GM23248 (cell line): ENCODE data around the gene NARF. TPM values are rescaled to one million over a fixed set of nuclear protein-coding genes. Genes with fewer than 3 reads are reported as not detected.

Source experiments
- DNase-seq: peaks from one replicate; pipeline ENCODE4 v3.0.0-alpha.2; 2015
- H2AFZ ChIP-seq: fragments of 200-600 bp; sonication (generic); 2 replicates; pipeline ENCODE4 v1.6.1; 2016; ENCODE audit warnings: antibody characterized with exemption
- H3F3A ChIP-seq: fragments of 200-600 bp; sonication (generic); 2 replicates; pipeline ENCODE4 v1.6.1; 2016; ENCODE audit warnings: mild to moderate bottlenecking, antibody characterized with exemption, mixed run types; ENCODE audit not compliant: insufficient read depth
- H3K27ac ChIP-seq: fragments of 200-600 bp; sonication (generic); 2 replicates; pipeline ENCODE4 v1.5.1; 2016; ENCODE audit warnings: mild to moderate bottlenecking
- H3K27me3 ChIP-seq: fragments of 200-600 bp; sonication (generic); replicated peaks from 2 replicates; pipeline ENCODE4 v1.6.1; 2016; ENCODE audit warnings: mild to moderate bottlenecking; ENCODE audit not compliant: insufficient read depth
- H3K36me3 ChIP-seq: fragments of 200-600 bp; sonication (generic); 2 replicates; pipeline ENCODE4 v1.6.1; 2016; ENCODE audit warnings: low read depth, mild to moderate bottlenecking
- H3K4me1 ChIP-seq: fragments of 200-600 bp; sonication (generic); 2 replicates; pipeline ENCODE4 v1.6.1; 2016; ENCODE audit warnings: mild to moderate bottlenecking; ENCODE audit not compliant: insufficient read depth
- H3K4me2 ChIP-seq: fragments of 200-600 bp; sonication (generic); one replicate; pipeline ENCODE4 v1.6.1; 2016; ENCODE audit warnings: mild to moderate bottlenecking; ENCODE audit not compliant: unreplicated experiment
- H3K4me3 ChIP-seq: fragments of 200-600 bp; sonication (generic); 2 replicates; pipeline ENCODE4 v1.5.1; 2016; ENCODE audit warnings: mild to moderate bottlenecking
- H3K79me2 ChIP-seq: fragments of 200-600 bp; sonication (generic); 2 replicates; pipeline ENCODE4 v1.6.1; 2016; ENCODE audit warnings: mild to moderate bottlenecking; ENCODE audit not compliant: insufficient read depth
- H3K9ac ChIP-seq: fragments of 200-600 bp; sonication (generic); 2 replicates; pipeline ENCODE4 v1.6.1; 2016; ENCODE audit warnings: mild to moderate bottlenecking
- H3K9me2 ChIP-seq: fragments of 200-600 bp; sonication (generic); 2 replicates; pipeline ENCODE4 v1.6.1; 2016; ENCODE audit warnings: mixed run types, mild to moderate bottlenecking, moderate library complexity; ENCODE audit not compliant: insufficient read depth
- H3K9me3 ChIP-seq: fragments of 200-600 bp; sonication (generic); one replicate; pipeline ENCODE4 v1.6.1; 2017; ENCODE audit warnings: low read depth
- H4K20me1 ChIP-seq: fragments of 200-600 bp; sonication (generic); 2 replicates; pipeline ENCODE4 v1.6.0; 2016; ENCODE audit not compliant: insufficient read depth
- EZH2 ChIP-seq: fragments of 200-600 bp; sonication (generic); IDR thresholded peaks from 2 replicates; pipeline ENCODE4 v1.6.1; 2018; ENCODE audit warnings: antibody characterized with exemption, mild to moderate bottlenecking; ENCODE audit not compliant: insufficient read depth, poor library complexity, severe bottlenecking
- EZH2phosphoT487 ChIP-seq: fragments of 200-600 bp; sonication (generic); IDR thresholded peaks from 2 replicates; pipeline ENCODE4 v1.6.1; 2018; ENCODE audit warnings: antibody characterized with exemption, moderate library complexity, mild to moderate bottlenecking, low read depth; ENCODE audit not compliant: insufficient read depth
- WGBS, 2 experiments: methylation state at CpG; one replicate each; pipeline ENCODE4 v1.1.6; 2015 to 2017; ENCODE audit warnings: low lambda C conversion rate in 2 of 2, low coverage in 1 of 2; ENCODE audit errors: missing lambda C conversion rate in 2 of 2; 5-methylcytosine and 5-hydroxymethylcytosine counted together
- in situ Hi-C: fragments of 300-500 bp; cut with MboI; formaldehyde crosslinking; loops from 2 replicates; pipeline ENCODE4 v1.15.0; 2020
- polyA plus RNA-seq: library from polyadenylated mRNA; unstranded; fragments of >200 nt; fragmentation: Nextera tagmentation; extraction: Ambion mirVana; gene quantifications from 2 replicates; pipeline ENCODE4 v1.2.1, GENCODE V29; 2016
- total RNA-seq: library from RNA; depleted of rRNA; stranded (reverse); fragments of >200 nt; shearing (Covaris generic); gene quantifications from 2 replicates; pipeline ENCODE4 v1.2.3, GENCODE V29; 2014

The NARF gene
- total and polyA plus RNA-seq, 2 experiments from 2014 or later = 55.2 to 70.2 TPM

- Histone ChIP-seq H2AFZ (no peak overlapping the region), H3K9ac (no peak overlapping the region), H3K4me3 (no peak overlapping the region), H3K79me2 (peaks cover 18% of the 10 kb centered on the region), H3K9me3 (no peaks in the 10 kb centered on the region), H3K4me1 (peaks cover 7% of the 10 kb centered on the region; the same call in 1 of the 2 replicates), H3K36me3 (no peaks in the 10 kb centered on the region), H4K20me1 (no peaks in the 10 kb centered on the region), H3K27me3 (no peaks in the 10 kb centered on the region), H3K9me2 (no peaks in the 10 kb centered on the region), H3K4me2 (no peak overlapping the region), H3F3A (no peaks in the 10 kb centered on the region), H3K27ac (no peak overlapping the region)
- TF ChIP-seq EZH2phosphoT487 (no peak), EZH2 (no peak)
- WGBS, 2 experiments = 91 to 92% methylated on average over 13 of the region's 13 CpGs
- in situ Hi-C loops = no loop called here
- no peak for DNase-seq
Measured at GRCh38 chr17:82445542-82445941, 13.0 kb upstream of the NARF start.

GRCh38 chr17:82446124-82446523 lies 12.4 kb upstream of the NARF start:
- in situ Hi-C loops = no loop called here
- DNase-seq = no peak

DNA sequence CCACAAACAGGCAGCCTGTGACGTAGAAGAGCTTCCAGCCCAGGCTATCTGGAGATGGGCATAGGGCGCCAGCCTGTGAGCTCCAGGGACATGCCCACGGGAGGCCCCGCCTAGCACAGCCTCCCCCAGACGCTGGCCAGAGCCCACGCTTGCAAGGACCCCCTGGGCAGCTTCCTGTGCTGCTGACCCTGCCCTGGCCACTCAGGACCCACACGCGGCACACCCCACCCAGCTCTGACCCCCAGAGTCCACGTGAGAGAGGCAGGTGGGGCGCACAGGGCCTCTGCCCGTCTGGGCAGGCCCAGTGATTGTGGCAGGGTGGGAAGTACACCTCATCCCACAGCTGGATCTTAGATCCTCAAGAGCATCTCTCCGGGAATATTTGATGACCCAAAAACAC lies 11.9 kb upstream of the NARF start:
- H3K27ac ChIP-seq = no peak overlapping the region
- TF ChIP-seq EZH2 = no peak
- no peak for TF ChIP-seq EZH2phosphoT487
- H3K4me3 ChIP-seq = no peak overlapping the region
- H3K9me3 ChIP-seq = no peaks in the 10 kb centered on the region
- no peak overlapping the region for H3K4me2 ChIP-seq
- H3K79me2 ChIP-seq = peaks cover 18% of the 10 kb centered on the region
- H2AFZ ChIP-seq = no peak overlapping the region
- H3K27me3 ChIP-seq = no peaks in the 10 kb centered on the region
- peaks cover 13% of the 10 kb centered on the region; the same call in 1 of the 2 replicates for H3K4me1 ChIP-seq
- in situ Hi-C loops = no loop called here
- whole genome bisulfite sequencing, 2 experiments = 84 to 86% methylated on average over 12 of the region's 12 CpGs
- no peaks in the 10 kb centered on the region for H3K9me2 ChIP-seq
- H3F3A ChIP-seq = no peaks in the 10 kb centered on the region
- no peak overlapping the region for H3K9ac ChIP-seq
- no peaks in the 10 kb centered on the region for H3K36me3 ChIP-seq
- H4K20me1 ChIP-seq = no peaks in the 10 kb centered on the region
- no peak for DNase-seq

More at GRCh38 chr17:82446124-82446523, 12.4 kb upstream of the NARF start:
- peaks cover 10% of the 10 kb centered on the region; the same call in 1 of the 2 replicates for H3K4me1 ChIP-seq
- no peaks in the 10 kb centered on the region for H3K36me3 ChIP-seq
- no peaks in the 10 kb centered on the region for H3K9me2 ChIP-seq
- H3K27ac ChIP-seq = no peak overlapping the region
- H3K4me2 ChIP-seq = no peak overlapping the region
- peaks cover 18% of the 10 kb centered on the region for H3K79me2 ChIP-seq
- H2AFZ ChIP-seq = no peak overlapping the region
- no peak overlapping the region for H3K4me3 ChIP-seq
- TF ChIP-seq EZH2 (no peak), EZH2phosphoT487 (no peak)
- 84 to 90% methylated on average over 15 of the region's 15 CpGs for WGBS, 2 experiments
- no peaks in the 10 kb centered on the region for H3K9me3 ChIP-seq
- no peaks in the 10 kb centered on the region for H3F3A ChIP-seq
- H3K9ac ChIP-seq = no peak overlapping the region
- no peaks in the 10 kb centered on the region for H3K27me3 ChIP-seq
- no peaks in the 10 kb centered on the region for H4K20me1 ChIP-seq

DNA sequence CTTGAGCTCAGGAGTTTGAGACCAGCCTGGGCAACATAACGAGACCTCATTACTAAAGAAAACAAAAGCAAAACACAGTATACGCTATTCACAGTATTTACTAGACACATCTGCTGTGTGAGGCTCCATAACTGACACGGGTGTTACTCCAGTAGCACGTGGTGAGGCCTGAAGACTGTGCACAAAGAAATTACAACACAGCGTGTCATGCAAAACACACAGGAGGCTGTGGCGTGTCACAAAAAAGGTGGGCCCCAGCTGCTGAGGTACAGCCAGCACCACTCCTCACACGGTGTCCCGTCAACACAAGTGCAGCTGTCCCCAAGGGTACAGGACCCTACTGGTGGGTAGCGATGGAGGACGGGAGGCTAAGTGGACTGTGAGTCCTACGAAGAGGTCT lies 10.7 kb upstream of the NARF start:
- Histone ChIP-seq H2AFZ (no peak overlapping the region), H3K4me1 (peaks cover 13% of the 10 kb centered on the region; the same call in 1 of the 2 replicates), H3K79me2 (peaks cover 18% of the 10 kb centered on the region), H3K36me3 (no peaks in the 10 kb centered on the region), H3F3A (no peaks in the 10 kb centered on the region), H3K27ac (no peak overlapping the region), H3K4me3 (no peak overlapping the region), H3K9ac (no peak overlapping the region), H4K20me1 (no peaks in the 10 kb centered on the region), H3K9me3 (no peaks in the 10 kb centered on the region), H3K27me3 (no peaks in the 10 kb centered on the region), H3K4me2 (no peak overlapping the region), H3K9me2 (no peaks in the 10 kb centered on the region)
- in situ Hi-C loops = no loop called here
- TF ChIP-seq EZH2phosphoT487 (no peak), EZH2 (no peak)
- no peak for DNase-seq
- 93 to 95% methylated on average over 11 of the region's 11 CpGs for WGBS, 2 experiments
